Small intestine (tissue), 7 donors: ENCODE data around the gene GCDH. TPM values are rescaled to one million over a fixed set of nuclear protein-coding genes. Genes with fewer than 3 reads are reported as not detected.

Experiments
- DNase-seq, 2 donors: peaks; one replicate each; pipeline versions ENCODE4 v3.0.0 to v3.0.0-alpha.2; 2013
- FAIRE-seq: peaks from 2 replicates; lab custom pipeline; 2012; peaks lifted over from hg19 to GRCh38; lab: Jason Lieb, UNC
- H3K27ac ChIP-seq, 3 donors: one replicate each; pipeline ENCODE4 v1.5.1; 2013; ENCODE audit warnings: low read length in 2 of 3, mild to moderate bottlenecking in 2 of 3, control low read depth in 1 of 3, inconsistent platforms in 1 of 3, low read depth in 1 of 3, moderate library complexity in 1 of 3
- H3K27me3 ChIP-seq, 3 donors: one replicate each; pipeline ENCODE4 v1.6.1; 2013; ENCODE audit warnings: low read length in 3 of 3, inconsistent platforms in 1 of 3; ENCODE audit not compliant: control insufficient read depth in 3 of 3, insufficient read depth in 3 of 3
- H3K36me3 ChIP-seq, 3 donors: one replicate each; pipeline ENCODE4 v1.6.1; 2013; ENCODE audit warnings: low read length in 3 of 3, inconsistent platforms in 1 of 3, low read depth in 1 of 3, mild to moderate bottlenecking in 1 of 3, moderate library complexity in 1 of 3; ENCODE audit not compliant: control insufficient read depth in 3 of 3, insufficient read depth in 2 of 3
- H3K4me1 ChIP-seq, 3 donors: one replicate each; pipeline ENCODE4 v1.6.1; 2013; ENCODE audit warnings: low read length in 2 of 3, inconsistent platforms in 1 of 3, low read depth in 1 of 3, mild to moderate bottlenecking in 1 of 3, moderate library complexity in 1 of 3; ENCODE audit not compliant: control insufficient read depth in 3 of 3, insufficient read depth in 2 of 3
- H3K4me3 ChIP-seq, 3 donors: one replicate each; pipeline ENCODE4 v1.5.1; 2013; ENCODE audit warnings: low read length in 3 of 3, control low read depth in 1 of 3, inconsistent platforms in 1 of 3, low read depth in 1 of 3, mild to moderate bottlenecking in 1 of 3, moderate library complexity in 1 of 3
- H3K9me3 ChIP-seq, 2 donors: one replicate each; pipeline ENCODE4 v1.6.1; 2013; ENCODE audit warnings: low read depth in 1 of 2, low read length in 1 of 2; ENCODE audit not compliant: control insufficient read depth in 2 of 2, insufficient read depth in 1 of 2
- WGBS, 3 donors: extraction: QIAGEN DNeasy Blood & Tissue Kit; methylation state at CpG; one replicate each; pipeline ENCODE4 v1.1.7; 2013; 5-methylcytosine and 5-hydroxymethylcytosine counted together
- polyA plus RNA-seq, 4 donors: library from polyadenylated mRNA; stranded (reverse) in 3 of 4; unstranded in 1 of 4; fragments of 200-250 nt in 3 of 4; fragments of 120-200 nt in 1 of 4; gene quantifications; one replicate each; pipeline versions ENCODE4 v1.2.1 to v1.2.3, GENCODE V29; 2013
- donor health status: healthy with polysubstance abuse.
- donor health status: control.
- donor health status: control.
- donor health status: Bipolar disorder and iron deficiency.
- donor health status: healthy.

Gene GCDH
- polyA plus RNA-seq, 4 donors: 24.8 to 38.9 (median 28.3) TPM

DNA sequence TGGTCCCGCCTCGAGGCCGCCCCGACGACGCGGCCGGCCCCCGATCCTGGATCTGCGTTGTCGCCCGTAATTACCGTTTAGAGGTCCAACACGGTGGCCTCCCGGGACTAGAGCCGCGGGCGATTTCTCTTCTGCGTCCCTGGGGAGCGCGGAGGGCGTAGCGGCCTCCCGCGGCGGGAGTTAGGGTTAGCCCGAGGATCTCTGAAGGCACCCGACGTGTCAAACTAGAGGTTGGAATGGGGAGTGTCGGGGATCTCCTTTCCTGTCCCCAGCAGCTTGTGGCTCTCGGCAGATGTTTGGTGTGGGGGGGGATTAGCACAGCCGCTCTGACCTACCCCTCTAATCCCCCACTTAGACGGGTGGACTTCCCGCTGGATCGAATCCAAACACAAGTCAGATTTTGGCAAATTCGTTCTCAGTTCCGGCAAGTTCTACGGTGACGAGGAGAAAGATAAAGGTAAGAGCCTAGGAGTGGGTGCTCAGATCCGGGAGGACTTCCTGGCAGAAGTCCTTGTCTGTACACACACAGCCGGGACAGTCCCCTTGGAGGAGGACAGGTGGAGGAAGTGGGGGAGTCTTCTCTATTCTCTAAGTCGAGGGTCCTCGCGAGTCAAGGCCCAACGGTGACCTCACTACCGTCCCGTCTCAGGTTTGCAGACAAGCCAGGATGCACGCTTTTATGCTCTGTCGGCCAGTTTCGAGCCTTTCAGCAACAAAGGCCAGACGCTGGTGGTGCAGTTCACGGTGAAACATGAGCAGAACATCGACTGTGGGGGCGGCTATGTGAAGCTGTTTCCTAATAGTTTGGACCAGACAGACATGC, 48.0 kb downstream of the GCDH start:
- H3K27ac ChIP-seq: peak overlapping the region; percentile 49 to 92 (median 69)
- H3K4me1 ChIP-seq: peaks cover 2 to 30% (median 7%) of the 10 kb centered on the region in 3 donors
- no peaks in the 10 kb centered on the region for H3K9me3 ChIP-seq
- no peaks in the 10 kb centered on the region for H3K27me3 ChIP-seq
- peak overlapping the region; percentile 79 to 95 (median 87) for H3K4me3 ChIP-seq
- H3K36me3 ChIP-seq: peaks cover 12 to 52% (median 12%) of the 10 kb centered on the region in 3 donors
- FAIRE-seq (no peak), DNase-seq (peak in 1 of 2 donors; percentile 46)
- WGBS, 3 donors: 0% methylated on average over 54 of the region's 54 CpGs

DNA sequence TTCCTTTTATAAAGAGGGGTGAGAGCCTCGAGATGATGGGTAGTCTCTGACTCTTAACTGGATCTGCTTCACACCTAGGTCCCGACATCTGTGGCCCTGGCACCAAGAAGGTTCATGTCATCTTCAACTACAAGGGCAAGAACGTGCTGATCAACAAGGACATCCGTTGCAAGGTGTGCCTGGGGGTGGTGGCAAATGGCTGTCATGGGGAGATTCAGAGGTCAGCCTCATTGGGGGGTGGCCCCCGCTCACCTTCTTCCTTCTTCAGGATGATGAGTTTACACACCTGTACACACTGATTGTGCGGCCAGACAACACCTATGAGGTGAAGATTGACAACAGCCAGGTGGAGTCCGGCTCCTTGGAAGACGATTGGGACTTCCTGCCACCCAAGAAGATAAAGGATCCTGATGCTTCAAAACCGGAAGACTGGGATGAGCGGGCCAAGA, 49.0 kb downstream of the GCDH start:
- Histone ChIP-seq H3K9me3 (no peaks in the 10 kb centered on the region), H3K27ac (peak overlapping the region in 2 of 3 donors; percentile 37 to 44), H3K27me3 (no peaks in the 10 kb centered on the region), H3K4me3 (peak overlapping the region; percentile 79 to 95 (median 87)), H3K36me3 (peaks cover 15 to 62% (median 18%) of the 10 kb centered on the region in 3 donors), H3K4me1 (peaks cover 2 to 30% (median 7%) of the 10 kb centered on the region in 3 donors)
- DNase-seq (no peak), FAIRE-seq (no peak)
- 22 to 42% (median 24%) methylated on average over 10 of the region's 10 CpGs for WGBS, 3 donors

DNA sequence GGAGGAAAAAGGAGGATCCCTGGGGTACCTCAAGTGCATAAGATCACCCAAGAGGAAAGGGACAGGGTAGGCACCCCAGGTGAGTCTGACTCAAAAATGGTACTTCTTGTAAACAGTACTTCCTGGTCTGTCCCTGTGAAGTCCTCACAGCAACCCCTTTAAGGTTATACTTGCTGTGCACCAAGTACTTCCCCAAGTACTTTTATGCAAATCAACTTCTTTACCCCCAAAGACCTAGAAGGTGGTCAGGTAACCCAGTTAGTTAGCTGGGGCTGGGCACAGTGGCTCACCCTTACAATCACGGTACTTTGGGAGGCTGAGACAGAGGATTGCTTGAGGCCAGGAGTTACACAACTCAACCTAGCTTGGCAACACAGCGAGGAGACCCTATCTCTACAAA, 49.9 kb downstream of the GCDH start:
- 75 to 83% (median 75%) methylated on average over 2 of the region's 2 CpGs for WGBS, 3 donors
- H3K4me1 ChIP-seq: peaks cover 2 to 30% (median 7%) of the 10 kb centered on the region in 3 donors
- peak overlapping the region in 1 of 3 donors; percentile 95 for H3K4me3 ChIP-seq
- no peak for FAIRE-seq
- H3K9me3 ChIP-seq: no peaks in the 10 kb centered on the region
- peak overlapping the region in 1 of 3 donors; percentile 44 for H3K27ac ChIP-seq
- no peaks in the 10 kb centered on the region for H3K27me3 ChIP-seq
- no peak for DNase-seq
- peaks cover 15 to 66% (median 18%) of the 10 kb centered on the region in 3 donors for H3K36me3 ChIP-seq

DNA sequence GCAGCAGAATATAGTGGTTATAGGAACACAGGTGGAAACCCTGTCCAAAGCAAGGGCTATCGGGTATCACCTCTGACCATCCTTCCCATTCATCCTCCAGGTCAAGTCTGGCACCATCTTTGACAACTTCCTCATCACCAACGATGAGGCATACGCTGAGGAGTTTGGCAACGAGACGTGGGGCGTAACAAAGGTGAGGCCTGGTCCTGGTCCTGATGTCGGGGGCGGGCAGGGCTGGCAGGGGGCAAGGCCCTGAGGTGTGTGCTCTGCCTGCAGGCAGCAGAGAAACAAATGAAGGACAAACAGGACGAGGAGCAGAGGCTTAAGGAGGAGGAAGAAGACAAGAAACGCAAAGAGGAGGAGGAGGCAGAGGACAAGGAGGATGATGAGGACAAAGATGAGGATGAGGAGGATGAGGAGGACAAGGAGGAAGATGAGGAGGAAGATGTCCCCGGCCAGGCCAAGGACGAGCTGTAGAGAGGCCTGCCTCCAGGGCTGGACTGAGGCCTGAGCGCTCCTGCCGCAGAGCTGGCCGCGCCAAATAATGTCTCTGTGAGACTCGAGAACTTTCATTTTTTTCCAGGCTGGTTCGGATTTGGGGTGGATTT, 52.6 kb downstream of the GCDH start:
- 58 to 77% (median 73%) methylated on average over 13 to 18 of the region's 18 CpGs for WGBS, 3 donors
- H3K9me3 ChIP-seq: no peaks in the 10 kb centered on the region
- H3K4me1 ChIP-seq: peaks cover 2 to 32% (median 7%) of the 10 kb centered on the region in 3 donors
- FAIRE-seq (no peak), DNase-seq (no peak)
- H3K27ac ChIP-seq: peak overlapping the region in 1 of 3 donors; percentile 0
- no peaks in the 10 kb centered on the region for H3K27me3 ChIP-seq
- no peak overlapping the region for H3K4me3 ChIP-seq
- peaks cover 17 to 83% (median 20%) of the 10 kb centered on the region in 3 donors for H3K36me3 ChIP-seq

DNA sequence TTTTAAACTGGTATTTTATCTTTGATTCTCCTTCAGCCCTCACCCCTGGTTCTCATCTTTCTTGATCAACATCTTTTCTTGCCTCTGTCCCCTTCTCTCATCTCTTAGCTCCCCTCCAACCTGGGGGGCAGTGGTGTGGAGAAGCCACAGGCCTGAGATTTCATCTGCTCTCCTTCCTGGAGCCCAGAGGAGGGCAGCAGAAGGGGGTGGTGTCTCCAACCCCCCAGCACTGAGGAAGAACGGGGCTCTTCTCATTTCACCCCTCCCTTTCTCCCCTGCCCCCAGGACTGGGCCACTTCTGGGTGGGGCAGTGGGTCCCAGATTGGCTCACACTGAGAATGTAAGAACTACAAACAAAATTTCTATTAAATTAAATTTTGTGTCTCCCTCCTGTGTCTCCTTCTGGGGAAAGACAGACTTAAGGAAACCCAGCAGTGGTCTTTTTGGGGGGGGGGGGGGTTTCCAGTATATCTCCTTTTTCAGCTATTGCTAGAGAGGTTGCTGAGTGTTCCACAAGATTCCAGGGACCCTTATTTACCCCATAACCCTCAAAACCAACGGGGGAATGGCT, 53.2 kb downstream of the GCDH start:
- peaks cover 2 to 32% (median 7%) of the 10 kb centered on the region in 3 donors for H3K4me1 ChIP-seq
- no peaks in the 10 kb centered on the region for H3K27me3 ChIP-seq
- no peak for FAIRE-seq
- 38 to 58% (median 53%) methylated on average over 2 of the region's 2 CpGs for WGBS, 3 donors
- no peak overlapping the region for H3K4me3 ChIP-seq
- no peaks in the 10 kb centered on the region for H3K9me3 ChIP-seq
- peaks cover 23 to 84% (median 23%) of the 10 kb centered on the region in 3 donors for H3K36me3 ChIP-seq
- H3K27ac ChIP-seq: peak overlapping the region in 1 of 3 donors; percentile 95
- DNase-seq: no peak

DNA sequence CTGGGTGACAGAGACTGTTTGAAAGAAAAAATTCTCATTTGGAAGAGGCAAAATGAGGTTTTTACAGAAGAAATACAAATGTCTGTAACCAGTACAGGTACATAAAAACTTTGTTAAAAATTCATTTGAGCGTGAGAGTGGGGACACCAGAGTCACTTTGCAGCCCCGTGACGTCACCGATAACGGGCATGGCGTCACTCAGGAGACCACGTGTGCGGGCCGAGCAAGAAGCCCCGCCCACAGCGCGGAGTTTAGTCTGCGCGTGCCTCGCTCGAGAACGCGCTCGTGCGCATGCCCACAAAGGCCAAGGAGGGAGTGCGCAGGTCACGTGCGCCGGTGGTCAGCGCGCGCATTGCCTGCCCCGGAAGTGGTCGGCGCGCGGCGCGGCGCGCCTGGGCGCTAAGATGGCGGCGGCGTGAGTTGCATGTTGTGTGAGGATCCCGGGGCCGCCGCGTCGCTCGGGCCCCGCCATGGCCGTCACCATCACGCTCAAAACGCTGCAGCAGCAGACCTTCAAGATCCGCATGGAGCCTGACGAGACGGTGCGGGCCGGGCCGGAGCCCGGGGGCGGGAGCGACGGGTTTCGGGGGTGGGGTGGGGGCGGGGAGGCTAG, 54.6 kb downstream of the GCDH start, which contains the start of gene RAD23A:
Gene RAD23A, plus strand, starts transcription at position 384 of the 613 bp plus-strand sequence. Its CDS starts 87 bp downstream, at position 471.
- Histone ChIP-seq H3K36me3 (peaks cover 21 to 84% (median 29%) of the 10 kb centered on the region in 3 donors), H3K27me3 (no peaks in the 10 kb centered on the region), H3K9me3 (no peaks in the 10 kb centered on the region), H3K27ac (peak within 1 kb of the TSS; percentile 85 to 95 (median 94)), H3K4me1 (peaks cover 0 to 23% (median 2%) of the 10 kb centered on the region in 3 donors), H3K4me3 (peak within 1 kb of the TSS; percentile 78 to 86 (median 85))
- WGBS, 3 donors: 0 to 1% (median 0%) methylated on average over 41 to 62 of the region's 62 CpGs
- DNase-seq (peak; percentile 98 to 100), FAIRE-seq (no peak)

DNA sequence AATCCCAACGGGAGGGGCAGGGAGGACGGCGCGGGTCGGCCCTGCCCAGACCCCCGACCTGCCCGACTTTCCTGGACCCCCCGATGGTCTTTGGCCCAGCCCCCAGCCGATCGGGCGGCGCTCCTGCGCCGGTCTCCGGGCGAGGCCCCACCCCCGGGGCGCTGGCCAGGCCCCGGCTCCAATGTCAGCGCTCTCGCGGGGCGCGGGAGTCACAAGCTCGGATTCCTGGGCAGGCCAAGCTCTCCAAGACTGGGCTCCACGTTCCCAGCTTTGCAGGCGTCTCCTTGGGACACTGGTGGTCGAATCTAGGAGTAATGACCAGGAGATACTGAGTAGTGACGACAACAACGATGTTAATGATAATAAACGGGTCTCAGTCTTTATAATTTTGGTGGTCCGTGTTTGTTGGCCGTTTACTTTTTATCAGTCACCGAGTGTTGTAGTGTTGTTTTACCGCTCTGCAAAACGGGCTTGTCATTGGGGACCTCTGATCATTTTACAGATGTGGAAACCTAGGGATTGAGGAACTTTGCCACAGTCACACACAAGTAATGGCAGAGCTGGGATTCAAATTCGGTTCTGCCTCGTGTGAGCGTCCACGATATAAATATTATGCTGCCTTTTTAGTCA, 55.2 kb downstream of the GCDH start:
- H3K27me3 ChIP-seq: no peaks in the 10 kb centered on the region
- H3K4me1 ChIP-seq: peaks cover 0 to 17% (median 2%) of the 10 kb centered on the region in 3 donors
- no peak for FAIRE-seq
- DNase-seq: peak; percentile 67 to 87
- H3K27ac ChIP-seq: peak overlapping the region; percentile 85 to 95 (median 94)
- peak overlapping the region; percentile 78 to 86 (median 85) for H3K4me3 ChIP-seq
- H3K9me3 ChIP-seq: no peaks in the 10 kb centered on the region
- WGBS, 3 donors: 0 to 1% (median 1%) methylated on average over 35 to 40 of the region's 40 CpGs
- H3K36me3 ChIP-seq: peaks cover 15 to 84% (median 26%) of the 10 kb centered on the region in 3 donors
